Esophagus muscularis mucosa (tissue), 4 donors: ENCODE results near the gene ELFN1. TPM values are rescaled to one million over a fixed set of nuclear protein-coding genes. Genes with fewer than 3 reads are reported as not detected.

Experiments used
- DNase-seq: peaks from one replicate; pipeline ENCODE4 v3.0.0-alpha.2; 2017; ENCODE audit errors: extremely low spot score
- H3K27ac ChIP-seq, 4 donors: fragments of 200-600 bp; sonication (generic); replicated peaks in 1 of 4; 1 replicate in 3 of 4; 2 replicates in 1 of 4; pipeline ENCODE4 v1.5.1; 2016 to 2019; ENCODE audit warnings: mild to moderate bottlenecking in 1 of 4
- H3K27me3 ChIP-seq, 4 donors: fragments of 200-600 bp; sonication (generic); one replicate each; pipeline versions ENCODE4 v1.5.1 to v1.6.0; 2016 to 2019
- H3K36me3 ChIP-seq, 4 donors: fragments of 200-600 bp; sonication (generic); one replicate each; pipeline ENCODE4 v1.5.1; 2016 to 2019
- H3K4me1 ChIP-seq, 4 donors: fragments of 200-600 bp; sonication (generic); one replicate each; pipeline ENCODE4 v1.5.1; 2016 to 2019
- H3K4me3 ChIP-seq, 4 donors: fragments of 200-600 bp; sonication (generic); 1 replicate in 2 of 4; 2 replicates in 2 of 4; pipeline ENCODE4 v1.5.1; 2016 to 2019; ENCODE audit warnings: mild to moderate bottlenecking in 4 of 4, moderate library complexity in 1 of 4
- H3K9me3 ChIP-seq, 4 donors: fragments of 200-600 bp; sonication (generic); 1 replicate in 3 of 4; 2 replicates in 1 of 4; pipeline ENCODE4 v1.5.1; 2016 to 2019
- EP300 ChIP-seq: sonication (generic); formaldehyde crosslinking; IDR thresholded peaks from one replicate; pipeline ENCODE4 v1.6.1; 2017; ENCODE audit warnings: antibody characterized with exemption
- POLR2A ChIP-seq: fragments of 450-650 bp; IDR thresholded peaks from one replicate; pipeline ENCODE4 v1.6.1; 2017; ENCODE audit warnings: antibody characterized with exemption, moderate library complexity, mild to moderate bottlenecking, low read depth
- POLR2AphosphoS5 ChIP-seq, 2 donors: sonication (generic); formaldehyde crosslinking; IDR thresholded peaks; one replicate each; pipeline ENCODE4 v1.6.1; 2017; ENCODE audit warnings: antibody characterized with exemption in 2 of 2
- WGBS: methylation state at CpG from one replicate; pipeline ENCODE4 v1.1.5; 2018; 5-methylcytosine and 5-hydroxymethylcytosine counted together
- intact Hi-C: fragments of 100-400 bp; cut with DNase I; formaldehyde crosslinking; loops from one replicate; pipeline ENCODE4 v1.15.1; 2023
- total RNA-seq, 4 donors: library from RNA; depleted of rRNA; stranded (reverse); fragments of >200 nt; gene quantifications; one replicate each; pipeline versions ENCODE4 v1.1.0 to v1.2.1, GENCODE V29; 2016
- TF ChIP-seq, protein P1 (sequence below), 3 experiments: fragments of 200-600 bp in 2 of 3; fragments of 450-650 bp in 1 of 3; sonication (generic) in 2 of 3; IDR thresholded peaks; one replicate each; pipeline ENCODE4 v1.5.1; 2017 to 2019; ENCODE audit warnings: antibody characterized with exemption in 3 of 3, mild to moderate bottlenecking in 2 of 3, moderate library complexity in 1 of 3

ELFN1 gene
- total RNA-seq, 4 donors from 2014 or later, result 0.86 to 3.3 (median 1.9) TPM

DNA sequence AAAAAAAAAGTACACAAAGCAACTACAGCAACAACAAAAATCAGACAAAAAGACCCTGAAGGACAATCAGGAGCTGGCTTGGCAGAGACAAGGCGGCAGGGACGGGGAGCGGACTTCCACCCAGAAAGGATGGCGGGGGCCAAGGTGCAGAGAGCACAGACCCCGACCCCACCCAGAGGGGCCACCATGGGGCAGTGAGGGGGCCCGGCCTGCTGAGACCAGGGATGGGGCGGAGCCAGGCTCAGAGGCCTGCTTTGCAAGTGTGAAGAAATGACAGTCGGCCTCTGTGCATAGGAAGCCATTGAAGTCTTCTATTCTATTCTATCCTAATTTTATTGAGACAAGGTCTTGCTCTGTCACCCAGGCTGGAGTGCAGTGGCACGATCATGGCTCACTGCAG lies 82.0 kb downstream of the ELFN1 start:
- DNase-seq, result no peak
- no peak overlapping the region for H3K4me3 ChIP-seq
- H3K4me1 ChIP-seq, result peaks cover 3 to 16% (median 12%) of the 10 kb centered on the region in 4 donors
- no peaks in the 10 kb centered on the region for H3K36me3 ChIP-seq
- no peak for TF ChIP-seq POLR2A
- TF ChIP-seq, protein P1, sequence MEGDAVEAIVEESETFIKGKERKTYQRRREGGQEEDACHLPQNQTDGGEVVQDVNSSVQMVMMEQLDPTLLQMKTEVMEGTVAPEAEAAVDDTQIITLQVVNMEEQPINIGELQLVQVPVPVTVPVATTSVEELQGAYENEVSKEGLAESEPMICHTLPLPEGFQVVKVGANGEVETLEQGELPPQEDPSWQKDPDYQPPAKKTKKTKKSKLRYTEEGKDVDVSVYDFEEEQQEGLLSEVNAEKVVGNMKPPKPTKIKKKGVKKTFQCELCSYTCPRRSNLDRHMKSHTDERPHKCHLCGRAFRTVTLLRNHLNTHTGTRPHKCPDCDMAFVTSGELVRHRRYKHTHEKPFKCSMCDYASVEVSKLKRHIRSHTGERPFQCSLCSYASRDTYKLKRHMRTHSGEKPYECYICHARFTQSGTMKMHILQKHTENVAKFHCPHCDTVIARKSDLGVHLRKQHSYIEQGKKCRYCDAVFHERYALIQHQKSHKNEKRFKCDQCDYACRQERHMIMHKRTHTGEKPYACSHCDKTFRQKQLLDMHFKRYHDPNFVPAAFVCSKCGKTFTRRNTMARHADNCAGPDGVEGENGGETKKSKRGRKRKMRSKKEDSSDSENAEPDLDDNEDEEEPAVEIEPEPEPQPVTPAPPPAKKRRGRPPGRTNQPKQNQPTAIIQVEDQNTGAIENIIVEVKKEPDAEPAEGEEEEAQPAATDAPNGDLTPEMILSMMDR (IDR thresholded peaks at IDR 0.05), result no peak
- TF ChIP-seq EP300, result no peak
- no peak for TF ChIP-seq POLR2AphosphoS5 (IDR thresholded peaks at IDR 0.05)
- no peak overlapping the region for H3K27ac ChIP-seq
- WGBS, result 90% methylated on average over 9 of the region's 9 CpGs
- no peaks in the 10 kb centered on the region for H3K9me3 ChIP-seq
- peaks cover 0 to 61% (median 2%) of the 10 kb centered on the region in 4 donors for H3K27me3 ChIP-seq
- intact Hi-C loops, result loop anchor here (10.0 kb wide), 1 partner anchor 87 kb away; no protein-coding TSS in a partner anchor

DNA sequence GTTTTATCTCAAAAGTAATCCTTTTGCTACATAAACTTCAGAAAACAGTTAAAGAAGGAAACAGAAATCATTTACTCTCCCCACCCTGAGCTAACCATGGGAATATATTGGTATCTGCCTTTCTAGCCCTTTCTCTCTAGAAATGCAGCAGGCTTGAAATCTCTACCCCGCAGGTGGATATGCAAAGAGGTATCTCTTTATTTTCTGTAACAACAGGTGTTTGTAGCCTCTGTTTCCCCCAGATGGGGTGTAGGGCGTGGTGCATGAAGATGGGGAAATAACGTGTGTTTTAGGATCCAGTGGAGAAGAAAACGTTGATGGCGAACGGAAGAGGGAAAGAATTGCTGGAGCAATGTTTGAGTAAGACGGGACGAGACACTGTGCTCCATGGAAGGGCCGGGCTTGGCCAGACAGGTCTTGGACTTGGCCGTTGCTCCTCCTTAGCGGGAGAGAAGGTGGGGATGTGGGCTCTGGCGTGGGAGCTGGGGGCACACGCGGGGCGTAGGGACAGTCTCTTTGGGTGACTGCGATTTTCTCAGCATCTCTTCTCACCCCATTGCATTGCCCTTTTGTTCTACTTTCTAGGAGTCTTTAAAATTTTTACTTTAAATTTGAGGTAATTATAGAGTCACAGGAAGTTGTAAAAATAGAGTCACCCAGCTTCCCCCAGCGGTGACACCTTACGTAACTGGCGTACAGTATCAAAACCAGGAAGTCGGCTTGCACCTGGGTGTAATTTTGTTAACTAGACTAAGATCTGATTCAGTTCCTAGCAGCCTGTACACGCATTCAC lies 82.9 kb downstream of the ELFN1 start:
- no peak overlapping the region for H3K4me3 ChIP-seq
- no peaks in the 10 kb centered on the region for H3K36me3 ChIP-seq
- peaks cover 0 to 67% (median 2%) of the 10 kb centered on the region in 4 donors for H3K27me3 ChIP-seq
- H3K4me1 ChIP-seq, result peaks cover 3 to 16% (median 12%) of the 10 kb centered on the region in 4 donors
- DNase-seq, result no peak
- no peak overlapping the region for H3K27ac ChIP-seq
- intact Hi-C loops, result loop anchor here (10.0 kb wide), 1 partner anchor 88 kb away; no protein-coding TSS in a partner anchor
- H3K9me3 ChIP-seq, result no peaks in the 10 kb centered on the region
- WGBS, result 82% methylated on average over 21 of the region's 21 CpGs
- TF ChIP-seq, protein P1 (IDR thresholded peaks at IDR 0.05), result no peak
- TF ChIP-seq POLR2AphosphoS5 (IDR thresholded peaks at IDR 0.05), result no peak
- TF ChIP-seq POLR2A, result no peak
- no peak for TF ChIP-seq EP300

DNA sequence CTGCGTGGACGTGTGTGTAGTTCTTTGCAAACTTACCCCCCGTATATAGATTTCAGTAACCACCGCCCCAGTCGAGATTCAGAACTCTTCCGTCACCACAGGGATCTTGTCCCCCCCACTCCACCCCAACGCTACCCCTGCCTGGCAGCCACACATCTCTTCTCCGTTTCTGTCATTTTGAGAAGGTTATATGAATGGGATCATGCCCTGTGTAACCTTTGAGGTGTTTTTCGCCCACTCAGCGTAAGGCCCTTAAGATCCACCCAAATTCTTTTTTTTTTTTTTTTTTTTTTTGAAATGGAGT lies 83.4 kb downstream of the ELFN1 start:
- no peak overlapping the region for H3K27ac ChIP-seq
- DNase-seq, result no peak
- intact Hi-C loops, result loop anchor here (10.0 kb wide), 1 partner anchor 89 kb away; no protein-coding TSS in a partner anchor

DNA sequence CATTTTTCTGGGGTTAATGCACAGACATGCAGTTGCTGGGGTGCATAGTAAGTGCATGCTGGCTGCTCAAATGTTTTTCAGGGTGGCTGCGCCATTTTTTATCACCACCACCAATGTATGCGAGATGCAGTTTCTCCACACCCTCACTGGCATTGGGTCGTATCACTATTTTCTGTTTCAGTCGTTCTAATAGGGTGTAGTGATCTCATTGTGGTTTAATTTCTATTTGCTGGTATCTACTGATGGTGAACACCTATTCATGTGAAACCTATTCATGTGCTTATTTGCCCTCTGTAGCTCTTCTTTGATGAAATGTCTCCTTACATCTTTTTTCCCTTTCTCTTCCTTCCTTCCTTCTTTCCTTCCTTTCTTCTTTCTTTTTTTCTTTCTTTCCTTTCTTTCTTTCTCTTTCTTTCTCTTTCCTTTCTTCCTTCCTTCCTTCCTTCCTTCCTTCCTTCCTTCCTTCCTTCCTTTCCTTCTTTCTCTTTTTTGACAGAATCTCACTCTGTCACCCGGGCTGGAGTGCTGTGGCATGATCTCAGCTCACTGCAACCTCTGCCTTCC lies 84.3 kb downstream of the ELFN1 start:
- peaks cover 3 to 8% (median 7%) of the 10 kb centered on the region in 4 donors for H3K4me1 ChIP-seq
- intact Hi-C loops, result loop anchor here (10.0 kb wide), 1 partner anchor 90 kb away; no protein-coding TSS in a partner anchor
- H3K9me3 ChIP-seq, result no peaks in the 10 kb centered on the region
- no peak overlapping the region for H3K27ac ChIP-seq
- DNase-seq, result no peak
- no peaks in the 10 kb centered on the region for H3K36me3 ChIP-seq
- peaks cover 0 to 67% (median 2%) of the 10 kb centered on the region in 4 donors for H3K27me3 ChIP-seq
- TF ChIP-seq EP300 (no peak), POLR2AphosphoS5 (IDR thresholded peaks at IDR 0.05) (no peak), POLR2A (no peak)
- TF ChIP-seq, protein P1 (IDR thresholded peaks at IDR 0.05), result no peak
- WGBS, result 83% methylated on average over 5 of the region's 5 CpGs
- H3K4me3 ChIP-seq, result no peak overlapping the region

More for the DNA sequence above, 83.4 kb downstream of the ELFN1 start:
- TF ChIP-seq POLR2AphosphoS5 (IDR thresholded peaks at IDR 0.05) (no peak), POLR2A (no peak), EP300 (no peak)
- TF ChIP-seq, protein P1 (IDR thresholded peaks at IDR 0.05), result no peak
- Histone ChIP-seq H3K27me3 (peaks cover 0 to 67% (median 2%) of the 10 kb centered on the region in 4 donors), H3K36me3 (no peaks in the 10 kb centered on the region), H3K9me3 (no peaks in the 10 kb centered on the region), H3K4me1 (peaks cover 3 to 16% (median 12%) of the 10 kb centered on the region in 4 donors), H3K4me3 (no peak overlapping the region)
- 87% methylated on average over 10 of the region's 10 CpGs for WGBS
